Upper lobe of right lung (tissue), 1 donor: ENCODE measurements around the gene PPP2R5C. TPM values are rescaled to one million over a fixed set of nuclear protein-coding genes. Genes with fewer than 3 reads are reported as not detected.
A peak's percentile ranks its signal among the peaks of the same experiment; 100 is the strongest.

Source experiments
- ATAC-seq: fragments of 200-7000 bp; cut with Tn5 transposase; one replicate; pipeline ENCODE4 v1.9.1; 2020; ENCODE audit warnings: mild to moderate bottlenecking, moderate library complexity
- DNase-seq: peaks from one replicate; pipeline ENCODE4 v3.0.0-alpha.2; 2020
- H3K27ac ChIP-seq: fragments of 200-600 bp; one replicate; pipeline ENCODE4 v1.8.0; 2022
- H3K27me3 ChIP-seq: fragments of 200-600 bp; one replicate; pipeline ENCODE4 v1.8.0; 2022; ENCODE audit warnings: mild to moderate bottlenecking
- H3K36me3 ChIP-seq: fragments of 200-600 bp; one replicate; pipeline ENCODE4 v1.8.0; 2022
- H3K4me1 ChIP-seq: fragments of 200-600 bp; one replicate; pipeline ENCODE4 v1.8.0; 2022
- H3K4me3 ChIP-seq: fragments of 200-600 bp; one replicate; pipeline ENCODE4 v1.8.0; 2022; ENCODE audit warnings: mild to moderate bottlenecking
- H3K9me3 ChIP-seq: fragments of 200-600 bp; one replicate; pipeline ENCODE4 v1.8.0; 2022
- intact Hi-C: fragments of 100-400 bp; cut with DNase I; formaldehyde crosslinking; loops from one replicate; pipeline ENCODE4 v1.11.0; 2022
- total RNA-seq: library from RNA; stranded (reverse); fragmentation: NEBNext Ultra II Directional; extraction: Animal tissue kit (Norgen Biotek cat#: 25700); gene quantifications from one replicate; pipeline ENCODE4 v1.2.1, GENCODE V29; 2021
- TF ChIP-seq, protein P1 (sequence below): fragments of 200-600 bp; IDR thresholded peaks from one replicate; pipeline ENCODE4 v1.8.0; 2022; ENCODE audit warnings: antibody characterized with exemption
- donor health status: DM: no; HTN: yes; CAD: no; lungs with severe emphysema.

The PPP2R5C gene
- total RNA-seq, 1 donor from 2014 or later: 165 TPM

DNA sequence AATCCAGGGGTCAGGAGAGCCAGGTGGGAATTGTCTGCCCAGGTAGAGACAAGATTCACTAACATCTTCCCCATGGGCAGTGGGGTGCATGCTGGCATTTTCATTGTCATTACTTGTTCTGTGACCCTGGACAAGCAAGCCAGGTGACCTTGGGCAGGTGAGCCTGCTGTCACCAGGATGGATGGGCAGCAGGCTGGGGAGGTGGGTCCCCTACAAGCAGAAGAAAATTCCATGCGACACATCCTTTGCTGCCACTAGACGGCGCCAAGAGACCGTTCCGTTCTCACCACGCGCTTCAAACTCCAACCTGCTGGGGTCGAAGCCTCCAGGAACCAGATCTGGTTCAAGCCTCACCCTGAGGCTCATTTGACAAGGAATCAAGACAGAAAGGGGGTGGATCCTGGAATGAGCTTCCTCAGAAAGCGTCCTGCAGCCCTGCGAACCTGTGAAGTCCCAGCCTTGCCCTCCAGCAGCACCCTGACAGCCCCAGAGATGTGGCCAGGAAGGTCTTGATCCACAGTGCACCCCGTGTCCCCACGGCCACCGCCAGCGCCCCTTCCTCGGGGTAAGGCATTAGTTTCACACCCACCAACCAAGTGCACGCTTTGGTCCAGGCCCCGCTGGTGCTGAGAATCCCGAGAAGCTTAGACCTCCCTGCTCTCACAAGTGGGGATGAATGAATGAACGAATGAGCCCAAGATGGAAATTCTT, 199.7 kb downstream of the PPP2R5C start:
- peak; percentile 62 for ATAC-seq

DNA sequence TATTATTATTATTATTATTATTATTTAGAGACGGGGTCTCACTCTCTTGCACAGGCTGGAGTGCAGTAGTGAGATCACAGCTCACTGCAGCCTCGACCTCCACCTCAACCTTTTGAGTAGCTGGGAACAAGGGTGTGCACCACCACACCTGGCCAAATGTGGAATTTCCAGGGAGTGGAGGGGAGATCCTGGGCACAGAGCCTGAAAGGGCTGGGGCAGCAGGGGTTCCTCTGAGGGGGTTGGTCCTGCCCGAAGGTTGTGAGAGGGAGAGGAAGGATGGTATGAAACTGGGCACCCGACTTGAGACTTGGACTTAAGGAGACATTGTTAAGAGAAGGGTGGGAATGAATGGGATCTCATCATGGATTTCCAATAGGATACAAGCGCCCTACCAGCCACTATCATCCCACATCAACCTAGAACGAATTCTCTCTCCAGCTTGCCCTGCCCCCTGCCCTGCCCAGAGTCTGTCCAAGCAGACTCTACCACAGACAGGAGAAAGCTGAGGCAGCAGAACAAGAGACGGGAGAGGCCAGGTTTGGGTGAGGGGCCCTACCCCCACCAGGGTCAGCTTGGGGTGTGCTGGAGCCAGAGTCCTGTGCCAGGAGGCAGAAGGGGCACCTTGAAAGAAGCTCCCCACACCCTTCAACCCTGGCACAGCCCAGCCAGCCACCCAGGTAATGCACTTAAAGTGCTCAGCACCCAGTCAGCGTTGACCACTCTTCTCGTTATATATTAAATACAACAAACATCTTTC, 200.4 kb downstream of the PPP2R5C start:
- H3K4me1 ChIP-seq: peaks cover 26% of the 10 kb centered on the region
- H3K9me3 ChIP-seq: no peaks in the 10 kb centered on the region
- DNase-seq (no peak), ATAC-seq (no peak)
- H3K36me3 ChIP-seq: no peaks in the 10 kb centered on the region
- H3K4me3 ChIP-seq: no peak overlapping the region
- H3K27me3 ChIP-seq: no peaks in the 10 kb centered on the region
- TF ChIP-seq, protein P1, sequence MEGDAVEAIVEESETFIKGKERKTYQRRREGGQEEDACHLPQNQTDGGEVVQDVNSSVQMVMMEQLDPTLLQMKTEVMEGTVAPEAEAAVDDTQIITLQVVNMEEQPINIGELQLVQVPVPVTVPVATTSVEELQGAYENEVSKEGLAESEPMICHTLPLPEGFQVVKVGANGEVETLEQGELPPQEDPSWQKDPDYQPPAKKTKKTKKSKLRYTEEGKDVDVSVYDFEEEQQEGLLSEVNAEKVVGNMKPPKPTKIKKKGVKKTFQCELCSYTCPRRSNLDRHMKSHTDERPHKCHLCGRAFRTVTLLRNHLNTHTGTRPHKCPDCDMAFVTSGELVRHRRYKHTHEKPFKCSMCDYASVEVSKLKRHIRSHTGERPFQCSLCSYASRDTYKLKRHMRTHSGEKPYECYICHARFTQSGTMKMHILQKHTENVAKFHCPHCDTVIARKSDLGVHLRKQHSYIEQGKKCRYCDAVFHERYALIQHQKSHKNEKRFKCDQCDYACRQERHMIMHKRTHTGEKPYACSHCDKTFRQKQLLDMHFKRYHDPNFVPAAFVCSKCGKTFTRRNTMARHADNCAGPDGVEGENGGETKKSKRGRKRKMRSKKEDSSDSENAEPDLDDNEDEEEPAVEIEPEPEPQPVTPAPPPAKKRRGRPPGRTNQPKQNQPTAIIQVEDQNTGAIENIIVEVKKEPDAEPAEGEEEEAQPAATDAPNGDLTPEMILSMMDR: no peak
- intact Hi-C loops: loop anchor here (10.0 kb wide), 1 partner anchor 133 kb away; no protein-coding TSS in a partner anchor
- peak overlapping the region; percentile 40 for H3K27ac ChIP-seq

More for the DNA sequence above, 199.7 kb downstream of the PPP2R5C start:
- DNase-seq: peak; percentile 86
- Histone ChIP-seq H3K4me1 (peaks cover 19% of the 10 kb centered on the region), H3K4me3 (no peak overlapping the region), H3K27me3 (no peaks in the 10 kb centered on the region), H3K9me3 (no peaks in the 10 kb centered on the region), H3K36me3 (no peaks in the 10 kb centered on the region), H3K27ac (no peak overlapping the region)
- intact Hi-C loops: loop anchor here (10.0 kb wide), 1 partner anchor 134 kb away; no protein-coding TSS in a partner anchor
- TF ChIP-seq, protein P1: peak; percentile 91

DNA sequence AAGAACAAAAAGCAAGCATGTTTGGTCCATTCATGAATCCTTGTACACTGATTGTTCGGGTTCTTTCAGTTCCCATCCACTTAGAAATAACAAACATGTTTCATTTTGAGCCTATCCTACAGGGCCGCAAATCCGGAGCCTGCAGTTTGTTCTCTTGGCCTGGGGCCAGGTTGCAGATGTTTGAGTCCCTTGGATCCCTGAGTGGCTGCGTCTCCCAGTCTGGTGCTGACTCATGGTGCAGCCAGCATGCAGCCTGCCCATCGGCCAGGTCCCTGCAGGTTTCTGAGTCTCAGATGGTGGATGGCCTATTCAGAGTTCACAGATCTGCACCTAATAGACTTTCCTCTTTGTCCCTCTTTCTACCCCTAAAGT, 201.0 kb downstream of the PPP2R5C start:
- intact Hi-C loops: loop anchor here (10.0 kb wide), 1 partner anchor 132 kb away; no protein-coding TSS in a partner anchor
- H3K9me3 ChIP-seq: no peaks in the 10 kb centered on the region
- peaks cover 28% of the 10 kb centered on the region for H3K4me1 ChIP-seq
- TF ChIP-seq, protein P1: no peak
- peak overlapping the region; percentile 40 for H3K27ac ChIP-seq
- no peak for ATAC-seq
- DNase-seq: peak; percentile 80
- H3K36me3 ChIP-seq: no peaks in the 10 kb centered on the region
- H3K27me3 ChIP-seq: no peaks in the 10 kb centered on the region
- no peak overlapping the region for H3K4me3 ChIP-seq

DNA sequence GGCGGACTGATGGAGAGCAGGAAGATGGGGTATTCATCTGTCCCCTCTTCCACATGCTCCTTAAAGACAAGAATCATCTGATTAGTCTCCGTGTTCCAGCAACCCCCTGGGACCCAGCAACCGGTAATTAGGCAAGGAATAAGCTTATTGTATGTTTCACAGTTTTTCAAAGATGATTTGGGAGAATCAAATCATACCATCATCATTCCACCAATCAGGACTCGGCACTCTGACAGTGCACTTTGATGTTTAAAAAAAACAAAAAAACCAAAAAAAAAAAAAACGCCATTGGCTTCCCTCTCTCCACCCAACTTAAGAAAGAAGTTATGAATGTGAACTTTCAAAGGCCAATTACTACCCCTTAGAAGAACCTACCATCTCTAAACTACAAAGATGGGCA, 201.5 kb downstream of the PPP2R5C start:
- no peak for ATAC-seq
- Histone ChIP-seq H3K9me3 (no peaks in the 10 kb centered on the region), H3K27ac (no peak overlapping the region), H3K27me3 (no peaks in the 10 kb centered on the region), H3K4me1 (peaks cover 28% of the 10 kb centered on the region), H3K36me3 (no peaks in the 10 kb centered on the region), H3K4me3 (no peak overlapping the region)
- TF ChIP-seq, protein P1: no peak
- DNase-seq: no peak
- intact Hi-C loops: loop anchor here (10.0 kb wide), 1 partner anchor 132 kb away; no protein-coding TSS in a partner anchor

DNA sequence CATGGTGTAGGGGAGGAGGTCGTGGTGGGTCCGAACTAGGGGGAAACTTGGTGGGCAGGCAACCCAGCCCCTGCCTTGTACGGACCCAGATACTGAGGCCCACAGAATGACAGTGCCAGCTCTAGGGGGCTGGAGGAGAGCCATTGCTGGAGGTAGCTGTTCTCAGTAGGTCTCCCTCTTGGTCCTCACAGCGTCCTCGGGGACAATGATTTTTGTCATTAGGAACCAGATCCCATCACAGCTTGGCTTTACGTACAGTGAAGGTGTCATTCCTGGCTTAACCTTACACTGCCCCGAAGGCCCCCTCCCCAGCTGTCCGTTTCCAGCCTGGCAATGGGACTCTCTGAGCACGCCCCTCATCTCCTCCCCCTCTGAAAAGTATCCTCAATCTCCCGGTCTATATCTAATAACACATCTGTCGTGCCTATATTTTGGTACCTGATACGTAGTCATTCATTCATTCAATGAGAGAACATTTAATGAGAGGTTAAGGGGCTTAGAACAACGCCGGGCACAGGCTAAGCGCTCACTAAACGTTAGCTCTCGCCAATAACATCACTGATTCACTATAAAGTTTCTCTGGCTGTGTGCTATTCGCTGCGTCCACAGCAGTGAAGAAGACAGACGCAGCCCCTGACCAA, 202.3 kb downstream of the PPP2R5C start:
- no peaks in the 10 kb centered on the region for H3K27me3 ChIP-seq
- H3K4me1 ChIP-seq: peaks cover 28% of the 10 kb centered on the region
- TF ChIP-seq, protein P1: no peak
- no peaks in the 10 kb centered on the region for H3K9me3 ChIP-seq
- intact Hi-C loops: loop anchor here (10.0 kb wide), 1 partner anchor 131 kb away; no protein-coding TSS in a partner anchor
- H3K36me3 ChIP-seq: no peaks in the 10 kb centered on the region
- DNase-seq (no peak), ATAC-seq (no peak)
- H3K4me3 ChIP-seq: peak overlapping the region; percentile 99
- H3K27ac ChIP-seq: no peak overlapping the region
